RCC 7860 (cell line): ENCODE measurements around the gene DDIAS.
"Not testable (repeated sequence)": the region's sequence is repeated elsewhere in the genome, so short reads cannot be mapped to it uniquely, and the experiment has no call there.

ENCODE experiments used
- DNase-seq: peaks from one replicate; pipeline ENCODE4 v3.0.0-alpha.2; 2015; ENCODE audit warnings: low spot score
- FAIRE-seq: peaks from 2 replicates; lab custom pipeline; 2012; peaks lifted over from hg19 to GRCh38; lab: Jason Lieb, UNC

Gene DDIAS

GRCh38 chr11:82960779-82961143, 59.2 kb downstream of the DDIAS start:
- DNase-seq (no peak), FAIRE-seq (no peak)

GRCh38 chr11:82962021-82962420, 60.5 kb downstream of the DDIAS start:
- DNase-seq, FAIRE-seq: not testable (repeated sequence)

GRCh38 chr11:82967381-82967780, 65.8 kb downstream of the DDIAS start:
- DNase-seq (no peak), FAIRE-seq (no peak)

GRCh38 chr11:82969811-82970210, 68.3 kb downstream of the DDIAS start:
- no peak for FAIRE-seq
- no peak for DNase-seq

GRCh38 chr11:82970507-82971083, 69.1 kb downstream of the DDIAS start:
- not testable (repeated sequence) for DNase-seq, FAIRE-seq

GRCh38 chr11:82971519-82971946, 70.0 kb downstream of the DDIAS start:
- DNase-seq, FAIRE-seq: not testable (repeated sequence)

- DNase-seq = no peak
- no peak for FAIRE-seq
These were observed 70.6 kb downstream of the DDIAS start for GRCh38 chr11:82972103-82972502.

- FAIRE-seq = no peak
- DNase-seq = no peak
These were observed 72.6 kb downstream of the DDIAS start for GRCh38 chr11:82974135-82974534.

GRCh38 chr11:82974851-82975250, 73.3 kb downstream of the DDIAS start:
- DNase-seq (no peak), FAIRE-seq (no peak)

GRCh38 chr11:82975882-82976281, 74.3 kb downstream of the DDIAS start:
- FAIRE-seq (no peak), DNase-seq (no peak)

- FAIRE-seq (no peak), DNase-seq (no peak)
These were observed 75.2 kb downstream of the DDIAS start for GRCh38 chr11:82976786-82977185.

GRCh38 chr11:82978422-82979099, 77.0 kb downstream of the DDIAS start:
- FAIRE-seq = peak; percentile 83
- DNase-seq = peak; percentile 60

GRCh38 chr11:82979824-82980223, 78.3 kb downstream of the DDIAS start:
- no peak for FAIRE-seq
- DNase-seq = no peak

GRCh38 chr11:82980292-82980691, 78.8 kb downstream of the DDIAS start:
- FAIRE-seq = peak; percentile 81
- peak; percentile 81 for DNase-seq

- DNase-seq (no peak), FAIRE-seq (no peak)
These were observed 79.4 kb downstream of the DDIAS start for GRCh38 chr11:82980947-82981346.

- no peak for DNase-seq
- FAIRE-seq = no peak
These were observed 80.3 kb downstream of the DDIAS start for GRCh38 chr11:82981852-82982251.
